Measurements from ENCODE around the gene PGGHG. TPM values are rescaled to one million over a fixed set of nuclear protein-coding genes. Genes with fewer than 3 reads are reported as not detected.
"Not testable (repeated sequence)": the region's sequence is repeated elsewhere in the genome, so short reads cannot be mapped to it uniquely, and the experiment has no call there.

Gene PGGHG
- total RNA-seq, 1 donor from 2014 or later, result 14.4 TPM

- Mint-ChIP-seq H3K4me3 (ENCODE audit: unreplicated experiment) (no peak overlapping the region), H3K4me1 (ENCODE audit: low read depth, unreplicated experiment) (peaks cover 9% of the 10 kb centered on the region), H3K9me3 (ENCODE audit: unreplicated experiment) (peaks cover 2% of the 10 kb centered on the region), H3K27me3 (ENCODE audit: unreplicated experiment) (peaks cover 5% of the 10 kb centered on the region), H3K27ac (ENCODE audit: unreplicated experiment) (no peak overlapping the region), H3K36me3 (ENCODE audit: unreplicated experiment) (no peaks in the 10 kb centered on the region)
- DNase-seq, result no peak
- TF ChIP-seq, protein P1, sequence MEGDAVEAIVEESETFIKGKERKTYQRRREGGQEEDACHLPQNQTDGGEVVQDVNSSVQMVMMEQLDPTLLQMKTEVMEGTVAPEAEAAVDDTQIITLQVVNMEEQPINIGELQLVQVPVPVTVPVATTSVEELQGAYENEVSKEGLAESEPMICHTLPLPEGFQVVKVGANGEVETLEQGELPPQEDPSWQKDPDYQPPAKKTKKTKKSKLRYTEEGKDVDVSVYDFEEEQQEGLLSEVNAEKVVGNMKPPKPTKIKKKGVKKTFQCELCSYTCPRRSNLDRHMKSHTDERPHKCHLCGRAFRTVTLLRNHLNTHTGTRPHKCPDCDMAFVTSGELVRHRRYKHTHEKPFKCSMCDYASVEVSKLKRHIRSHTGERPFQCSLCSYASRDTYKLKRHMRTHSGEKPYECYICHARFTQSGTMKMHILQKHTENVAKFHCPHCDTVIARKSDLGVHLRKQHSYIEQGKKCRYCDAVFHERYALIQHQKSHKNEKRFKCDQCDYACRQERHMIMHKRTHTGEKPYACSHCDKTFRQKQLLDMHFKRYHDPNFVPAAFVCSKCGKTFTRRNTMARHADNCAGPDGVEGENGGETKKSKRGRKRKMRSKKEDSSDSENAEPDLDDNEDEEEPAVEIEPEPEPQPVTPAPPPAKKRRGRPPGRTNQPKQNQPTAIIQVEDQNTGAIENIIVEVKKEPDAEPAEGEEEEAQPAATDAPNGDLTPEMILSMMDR (IDR thresholded peaks at IDR 0.05; ENCODE audit: partially characterized antibody, unreplicated experiment), result no peak
Measured at GRCh38 chr11:327581-327923, 38.6 kb downstream of the PGGHG start.

DNA sequence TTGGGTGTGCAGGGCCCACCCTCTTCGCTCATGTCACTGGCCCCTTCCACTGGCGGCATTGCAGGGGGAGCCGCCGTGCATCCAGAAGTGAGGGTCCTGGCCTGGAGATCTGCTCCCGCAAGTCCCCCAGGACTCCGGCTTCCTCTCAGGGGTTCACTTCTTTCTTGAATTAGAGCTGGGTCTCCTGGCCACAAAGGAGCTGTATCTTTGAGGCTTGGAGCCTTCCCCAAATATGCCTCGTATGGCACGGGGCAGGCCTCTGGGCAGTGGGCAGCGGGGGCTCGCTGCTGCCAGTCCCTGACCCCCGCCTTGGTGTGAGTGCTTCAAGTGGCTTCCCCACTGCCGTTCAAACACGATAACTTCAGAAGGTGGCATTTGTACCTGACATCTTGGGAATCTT is 39.1 kb downstream of the PGGHG start:
- TF ChIP-seq, protein P1 (IDR thresholded peaks at IDR 0.05; ENCODE audit: partially characterized antibody, unreplicated experiment), result no peak
- no peaks in the 10 kb centered on the region for H3K36me3 Mint-ChIP-seq (ENCODE audit: unreplicated experiment)
- H3K27ac Mint-ChIP-seq (ENCODE audit: unreplicated experiment), result no peak overlapping the region
- H3K27me3 Mint-ChIP-seq (ENCODE audit: unreplicated experiment), result peaks cover 5% of the 10 kb centered on the region
- H3K4me1 Mint-ChIP-seq (ENCODE audit: low read depth, unreplicated experiment), result peaks cover 9% of the 10 kb centered on the region
- H3K4me3 Mint-ChIP-seq (ENCODE audit: unreplicated experiment), result no peak overlapping the region
- H3K9me3 Mint-ChIP-seq (ENCODE audit: unreplicated experiment), result peaks cover 2% of the 10 kb centered on the region
- DNase-seq, result no peak

DNA sequence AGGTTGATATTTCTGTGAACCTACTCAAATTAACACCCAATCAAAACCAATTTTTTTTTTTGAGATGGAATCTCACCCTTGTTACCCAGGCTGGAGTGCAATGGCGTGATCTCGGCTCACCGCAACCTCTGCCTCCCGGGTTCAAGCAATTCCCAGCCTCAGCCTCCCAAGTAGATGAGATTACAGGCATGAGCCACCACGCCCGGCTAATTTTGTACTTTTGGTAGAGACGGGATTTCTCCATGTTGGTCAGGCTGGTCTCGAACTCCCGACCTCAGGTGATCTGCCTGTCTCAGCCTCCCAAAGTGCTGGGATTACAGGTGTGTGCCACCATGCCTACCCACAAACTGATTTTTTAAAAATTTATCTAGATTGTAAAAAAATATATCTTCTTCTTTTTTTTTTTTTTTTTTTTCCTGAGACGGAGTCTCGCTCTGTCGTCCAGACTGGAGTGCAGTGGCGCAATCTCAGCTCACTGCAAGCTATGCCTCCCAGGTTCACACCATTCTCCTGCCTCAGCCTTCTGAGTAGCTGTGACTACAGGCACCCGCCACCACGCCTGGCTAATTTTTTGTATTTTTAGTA is 39.7 kb downstream of the PGGHG start:
- H3K4me3 Mint-ChIP-seq (ENCODE audit: unreplicated experiment); H3K9me3 Mint-ChIP-seq (ENCODE audit: unreplicated experiment); H3K27ac Mint-ChIP-seq (ENCODE audit: unreplicated experiment); H3K4me1 Mint-ChIP-seq (ENCODE audit: low read depth, unreplicated experiment); H3K36me3 Mint-ChIP-seq (ENCODE audit: unreplicated experiment); DNase-seq; H3K27me3 Mint-ChIP-seq (ENCODE audit: unreplicated experiment): not testable (repeated sequence)

DNA sequence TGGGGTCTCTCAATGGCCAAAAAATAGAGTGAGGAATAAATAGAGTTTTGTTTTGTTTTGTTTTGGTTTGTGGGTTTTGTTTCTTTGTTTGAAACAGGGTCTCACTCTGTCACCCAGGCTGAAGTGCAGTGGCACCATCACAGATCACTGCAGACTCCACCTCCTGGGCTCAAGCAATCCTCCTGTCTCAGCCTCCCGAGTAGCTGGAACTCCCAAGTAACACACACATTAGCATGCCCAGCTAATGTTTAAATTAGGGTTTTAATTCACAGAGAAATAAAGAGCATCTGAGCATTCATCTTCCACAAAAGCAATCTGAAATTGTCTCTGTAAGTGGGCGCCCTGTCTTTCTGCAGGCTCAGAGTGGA is 40.9 kb downstream of the PGGHG start:
- no peak overlapping the region for H3K27ac Mint-ChIP-seq (ENCODE audit: unreplicated experiment)
- no peaks in the 10 kb centered on the region for H3K36me3 Mint-ChIP-seq (ENCODE audit: unreplicated experiment)
- TF ChIP-seq, protein P1 (IDR thresholded peaks at IDR 0.05; ENCODE audit: partially characterized antibody, unreplicated experiment), result no peak
- peaks cover 3% of the 10 kb centered on the region for H3K9me3 Mint-ChIP-seq (ENCODE audit: unreplicated experiment)
- peaks cover 7% of the 10 kb centered on the region for H3K4me1 Mint-ChIP-seq (ENCODE audit: low read depth, unreplicated experiment)
- no peak overlapping the region for H3K4me3 Mint-ChIP-seq (ENCODE audit: unreplicated experiment)
- DNase-seq, result no peak
- H3K27me3 Mint-ChIP-seq (ENCODE audit: unreplicated experiment), result peaks cover 6% of the 10 kb centered on the region

GRCh38 chr11:330307-330693 is 41.4 kb downstream of the PGGHG start:
- no peak for DNase-seq
- Mint-ChIP-seq H3K27me3 (ENCODE audit: unreplicated experiment) (peaks cover 6% of the 10 kb centered on the region), H3K9me3 (ENCODE audit: unreplicated experiment) (peaks cover 3% of the 10 kb centered on the region), H3K4me1 (ENCODE audit: low read depth, unreplicated experiment) (peaks cover 5% of the 10 kb centered on the region), H3K27ac (ENCODE audit: unreplicated experiment) (no peak overlapping the region), H3K4me3 (ENCODE audit: unreplicated experiment) (no peak overlapping the region), H3K36me3 (ENCODE audit: unreplicated experiment) (no peaks in the 10 kb centered on the region)
- TF ChIP-seq, protein P1 (IDR thresholded peaks at IDR 0.05; ENCODE audit: partially characterized antibody, unreplicated experiment), result no peak
